Adrenal gland (tissue), 5 donors: ENCODE data around the gene ADSL.

ENCODE experiments used
- CTCF ChIP-seq, 6 experiments: fragments of 450-650 bp in 4 of 6; fragments of 200-600 bp in 2 of 6; sonication (generic) in 1 of 6; IDR thresholded peaks; 1 replicate in 5 of 6; 2 replicates in 1 of 6; pipeline versions ENCODE4 v1.5.1 to v1.8.0; 2016 to 2021; ENCODE audit warnings: antibody characterized with exemption in 6 of 6, mild to moderate bottlenecking in 2 of 6, moderate library complexity in 1 of 6
- POLR2A ChIP-seq, 2 donors: fragments of 450-650 bp; IDR thresholded peaks; one replicate each; pipeline ENCODE4 v1.6.1; 2017; ENCODE audit warnings: antibody characterized with exemption in 2 of 2, mild to moderate bottlenecking in 2 of 2, moderate library complexity in 1 of 2
- donor health status: DM: no; HTN: no; CAD: no.

- no peak for TF ChIP-seq CTCF (IDR thresholded peaks at IDR 0.05)
- no peak for TF ChIP-seq POLR2A (IDR thresholded peaks at IDR 0.05)
Observed at GRCh38 chr22:40347300-40347699, 1.0 kb downstream of the ADSL start.
